MM.1S (cell line): Measurements from ENCODE around the gene PUS10.

Experiments used
- CTCF ChIP-seq: fragments of 300-600 bp; sonication (generic); IDR thresholded peaks from 2 replicates; pipeline ENCODE4 v1.5.1; 2016; ENCODE audit warnings: antibody characterized with exemption, low read length, mixed read lengths
- EZH2 ChIP-seq: fragments of 300-600 bp; sonication (generic); optimal IDR thresholded peaks from 2 replicates; pipeline ENCODE3; 2017; ENCODE audit warnings: low read depth, mild to moderate bottlenecking, antibody characterized with exemption, low read length, mixed read lengths
- EZH2phosphoT487 ChIP-seq: fragments of 300-600 bp; sonication (generic); IDR thresholded peaks from 2 replicates; pipeline ENCODE4 v1.6.1; 2018; ENCODE audit warnings: antibody characterized with exemption, low read length

GRCh38 chr2:60964651-60965498 lies 53.2 kb downstream of the PUS10 start:
- TF ChIP-seq CTCF (no peak), EZH2phosphoT487 (no peak), EZH2 (no peak)
